ENCODE data around the gene PKLR.
"Not testable (repeated sequence)": the region's sequence is repeated elsewhere in the genome, so short reads cannot be mapped to it uniquely, and the experiment has no call there.

Gene PKLR

DNA sequence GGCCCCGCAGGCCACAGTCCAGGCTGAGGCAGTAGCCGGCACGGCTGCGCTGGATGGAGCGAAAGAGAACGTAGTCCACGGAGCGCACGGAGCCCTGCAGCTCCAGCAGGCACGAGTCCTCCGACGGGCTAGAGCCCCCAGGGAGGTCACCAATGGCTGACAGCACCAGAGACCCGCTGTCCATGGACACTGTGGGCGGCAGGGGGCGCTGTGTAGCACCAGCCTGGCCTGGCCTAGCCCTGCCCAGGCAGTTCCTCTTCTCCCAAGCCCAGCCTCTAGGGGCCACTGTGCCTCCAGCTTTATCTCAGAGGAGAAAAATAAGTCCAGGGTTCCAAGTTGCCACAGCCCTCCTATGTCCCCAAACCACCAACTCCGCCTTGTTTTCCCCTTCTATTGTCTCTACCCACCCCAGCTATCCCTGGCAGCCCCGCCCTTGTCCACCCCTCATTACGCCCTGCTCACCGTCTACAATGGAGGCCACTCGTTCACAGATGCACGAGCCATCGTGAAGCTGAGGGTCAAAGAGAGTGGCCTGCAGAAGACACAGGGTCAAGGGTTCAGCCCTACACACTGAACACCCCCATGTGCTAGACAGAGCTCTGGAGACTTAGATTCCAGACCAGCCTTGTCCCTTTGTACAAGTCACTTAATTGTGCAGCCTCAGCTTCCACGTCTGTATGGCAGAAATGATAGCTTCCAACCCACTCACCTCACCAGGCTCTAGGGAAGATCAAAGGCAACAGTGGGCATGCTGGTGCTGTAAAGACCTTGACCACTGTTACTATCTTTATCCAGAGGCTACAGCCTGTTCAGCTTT is 50.4 kb downstream of the PKLR start:
- H3K4me3 ChIP-seq (ENCODE audit: low read length), result peak overlapping the region; percentile 16
- DNase-seq (ENCODE audit: low read depth), result peak; percentile 90
- TF ChIP-seq, protein P1, sequence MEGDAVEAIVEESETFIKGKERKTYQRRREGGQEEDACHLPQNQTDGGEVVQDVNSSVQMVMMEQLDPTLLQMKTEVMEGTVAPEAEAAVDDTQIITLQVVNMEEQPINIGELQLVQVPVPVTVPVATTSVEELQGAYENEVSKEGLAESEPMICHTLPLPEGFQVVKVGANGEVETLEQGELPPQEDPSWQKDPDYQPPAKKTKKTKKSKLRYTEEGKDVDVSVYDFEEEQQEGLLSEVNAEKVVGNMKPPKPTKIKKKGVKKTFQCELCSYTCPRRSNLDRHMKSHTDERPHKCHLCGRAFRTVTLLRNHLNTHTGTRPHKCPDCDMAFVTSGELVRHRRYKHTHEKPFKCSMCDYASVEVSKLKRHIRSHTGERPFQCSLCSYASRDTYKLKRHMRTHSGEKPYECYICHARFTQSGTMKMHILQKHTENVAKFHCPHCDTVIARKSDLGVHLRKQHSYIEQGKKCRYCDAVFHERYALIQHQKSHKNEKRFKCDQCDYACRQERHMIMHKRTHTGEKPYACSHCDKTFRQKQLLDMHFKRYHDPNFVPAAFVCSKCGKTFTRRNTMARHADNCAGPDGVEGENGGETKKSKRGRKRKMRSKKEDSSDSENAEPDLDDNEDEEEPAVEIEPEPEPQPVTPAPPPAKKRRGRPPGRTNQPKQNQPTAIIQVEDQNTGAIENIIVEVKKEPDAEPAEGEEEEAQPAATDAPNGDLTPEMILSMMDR (IDR thresholded peaks at IDR 0.05; ENCODE audit: insufficient read depth, low read depth, low read length, missing control alignments), result peak; percentile 99

DNA sequence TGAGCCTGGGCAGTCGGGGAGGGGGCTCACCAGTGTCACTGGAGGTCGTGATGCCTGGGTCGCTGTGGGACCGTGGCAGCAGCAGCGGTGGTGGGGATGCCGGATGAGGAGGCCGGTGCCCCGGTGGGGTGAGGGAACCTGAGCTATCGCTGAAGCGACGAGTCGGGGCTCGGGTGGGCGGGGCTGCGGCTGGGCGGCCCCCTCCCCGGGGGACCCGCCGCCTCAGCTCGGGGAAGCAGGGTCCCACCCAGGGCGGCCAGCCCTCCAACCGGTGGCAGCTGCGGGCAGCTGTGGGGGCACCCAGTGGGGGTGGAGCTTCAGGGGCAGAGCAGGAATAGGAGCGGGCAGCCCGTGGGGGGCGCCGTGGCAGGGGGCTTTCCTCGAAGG is 51.0 kb downstream of the PKLR start:
- TF ChIP-seq, protein P1 (IDR thresholded peaks at IDR 0.05; ENCODE audit: insufficient read depth, low read depth, low read length, missing control alignments), result no peak
- peak overlapping the region; percentile 16 for H3K4me3 ChIP-seq (ENCODE audit: low read length)
- no peak for DNase-seq (ENCODE audit: low read depth)

DNA sequence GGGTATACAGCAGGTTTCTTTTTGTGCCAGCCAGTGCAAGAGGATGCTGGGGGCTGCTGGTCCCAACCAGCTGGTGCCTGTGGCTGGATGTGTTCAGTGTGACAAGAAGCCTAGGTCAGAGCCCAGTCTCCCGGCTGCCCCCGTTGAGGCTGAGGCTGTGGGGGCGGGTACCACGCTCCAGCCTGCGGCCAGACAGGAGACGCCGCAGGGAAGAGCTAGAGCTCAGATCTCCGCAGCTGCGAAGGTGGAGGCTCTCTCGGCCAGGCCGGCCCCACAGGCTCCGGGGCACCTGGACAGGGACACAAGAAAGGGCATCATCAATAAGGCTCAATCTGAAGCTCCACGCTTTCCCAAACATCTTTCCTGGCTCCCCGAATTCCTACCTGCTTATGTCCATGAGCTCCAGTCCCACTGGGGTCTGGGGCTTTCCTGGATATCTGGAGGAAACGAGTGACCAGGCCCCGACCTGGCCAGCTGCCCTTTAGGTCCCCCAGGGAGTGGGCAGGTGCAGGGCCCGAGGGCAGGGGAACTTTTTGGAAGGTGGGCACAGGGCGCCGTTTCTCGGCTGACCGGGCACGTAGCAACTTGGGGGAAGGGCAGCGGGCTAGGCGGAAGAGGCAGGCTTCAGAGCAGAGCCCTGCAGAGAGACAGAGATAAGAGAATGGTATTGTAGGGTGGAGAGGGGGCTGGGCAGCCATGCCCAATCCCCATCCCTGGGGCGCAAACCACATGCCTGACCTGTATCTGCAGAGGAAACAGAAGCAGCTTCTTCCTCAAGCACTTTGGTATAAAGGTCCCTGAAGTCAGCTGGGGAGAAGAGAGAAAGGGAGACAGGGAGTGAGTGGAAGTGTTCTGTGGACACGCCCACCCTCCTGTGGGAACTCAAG is 53.3 kb downstream of the PKLR start:
- DNase-seq (ENCODE audit: low read depth), result no peak
- TF ChIP-seq, protein P1 (IDR thresholded peaks at IDR 0.05; ENCODE audit: insufficient read depth, low read depth, low read length, missing control alignments), result no peak
- H3K4me3 ChIP-seq (ENCODE audit: low read length), result no peak overlapping the region

DNA sequence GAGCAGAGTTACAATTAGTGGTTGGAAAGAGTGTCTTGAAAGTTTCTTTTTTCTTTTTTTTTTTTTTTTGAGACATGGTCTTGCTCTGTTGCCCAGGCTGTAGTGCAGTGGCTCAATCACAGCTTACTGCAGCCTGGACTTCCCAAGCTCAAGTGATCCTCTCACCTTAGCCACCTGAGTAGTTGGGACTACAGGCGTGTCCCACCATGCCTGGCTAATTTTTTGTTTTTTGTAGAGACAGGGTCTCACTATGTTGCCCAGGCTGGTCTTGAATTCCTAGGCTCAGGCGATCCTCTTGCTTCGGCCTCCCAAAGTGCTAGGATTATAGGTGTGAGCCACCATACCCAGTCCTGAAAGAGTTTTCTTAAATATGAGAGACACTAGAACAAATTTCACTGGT is 54.4 kb downstream of the PKLR start:
- not testable (repeated sequence) for H3K4me3 ChIP-seq (ENCODE audit: low read length); DNase-seq (ENCODE audit: low read depth)

DNA sequence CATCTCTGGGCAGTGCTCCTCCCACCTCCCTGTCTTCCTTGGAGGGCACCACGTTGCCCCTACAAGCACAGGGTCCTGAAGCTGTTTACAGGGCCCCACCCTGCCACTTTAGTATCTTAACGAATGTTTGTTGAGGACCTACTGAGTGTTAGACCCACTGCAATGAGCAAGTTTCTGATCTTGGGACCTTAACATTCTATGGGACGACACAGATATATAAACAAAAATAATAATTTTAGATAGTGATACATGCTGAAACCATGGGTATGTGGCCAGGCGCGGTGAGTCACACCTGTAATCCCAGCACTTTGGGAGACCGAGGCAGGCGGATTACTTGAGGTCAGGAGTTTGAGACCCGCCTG is 56.1 kb downstream of the PKLR start:
- no peak for DNase-seq (ENCODE audit: low read depth)
- TF ChIP-seq, protein P1 (IDR thresholded peaks at IDR 0.05; ENCODE audit: insufficient read depth, low read depth, low read length, missing control alignments), result no peak
- H3K4me3 ChIP-seq (ENCODE audit: low read length), result peak overlapping the region; percentile 89

DNA sequence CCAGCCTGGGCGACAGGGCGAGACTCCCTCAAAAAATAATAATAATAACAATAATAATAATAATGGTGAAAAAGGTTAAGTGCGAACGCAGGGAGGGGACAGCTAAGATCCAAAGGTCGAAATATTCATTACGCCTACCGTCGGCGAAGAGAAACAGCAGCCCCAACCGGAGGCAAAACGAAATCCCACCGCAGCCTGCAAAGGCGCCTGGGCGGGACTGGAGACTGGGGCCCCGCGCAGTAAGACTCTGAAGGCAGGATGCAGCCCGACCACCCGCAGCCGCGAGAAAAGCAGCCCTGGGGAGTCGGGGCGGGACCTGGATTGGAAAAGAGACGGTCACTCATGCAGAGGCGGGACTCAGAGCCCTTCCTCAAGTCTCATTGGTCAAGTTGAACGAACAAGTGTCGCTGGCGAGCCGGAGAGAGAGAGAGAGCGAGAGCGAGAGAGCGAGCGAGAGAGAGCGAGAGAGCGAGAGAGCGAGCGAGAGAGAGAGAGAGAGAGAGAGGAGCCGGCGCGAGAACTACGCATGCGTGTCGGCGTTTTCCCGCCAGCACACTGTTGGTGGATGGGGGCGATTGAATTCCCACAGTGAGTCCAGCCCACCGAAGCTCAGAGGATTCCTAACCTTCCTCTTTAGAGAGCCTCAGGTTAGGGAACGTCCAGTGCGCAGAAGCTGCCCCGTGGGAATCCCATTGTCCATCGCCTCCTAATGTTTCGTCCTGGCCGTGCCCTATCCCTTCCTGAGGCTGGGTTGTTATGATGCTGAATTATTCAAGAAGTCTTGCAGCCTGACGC is 56.7 kb downstream of the PKLR start:
- DNase-seq (ENCODE audit: low read depth), result peak; percentile 98
- TF ChIP-seq, protein P1 (IDR thresholded peaks at IDR 0.05; ENCODE audit: insufficient read depth, low read depth, low read length, missing control alignments), result no peak
- H3K4me3 ChIP-seq (ENCODE audit: low read length), result peak overlapping the region; percentile 89

All from epithelial cell of esophagus (primary cell).